Measurements from ENCODE around the gene TMX2.

DNA sequence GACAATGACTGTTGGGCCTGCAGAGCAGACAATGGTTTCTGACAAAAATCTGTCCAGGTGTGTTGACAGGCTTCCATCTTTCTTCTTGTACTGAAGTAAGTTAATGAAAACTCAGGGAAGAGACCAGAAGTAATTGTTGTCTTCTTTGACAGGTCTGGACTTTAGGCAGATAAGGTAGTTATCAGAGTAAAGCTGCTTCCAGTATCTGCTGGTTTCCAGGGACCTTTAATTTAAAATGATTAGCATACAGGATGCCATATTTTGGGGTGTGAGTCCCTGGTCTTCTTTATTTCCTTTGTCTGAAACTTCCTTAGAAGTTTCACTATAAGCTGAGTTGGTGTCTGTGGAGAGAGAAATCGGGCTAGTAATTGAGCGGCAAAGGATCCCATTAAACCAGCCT, 1.4 kb downstream of the TMX2 start:
- TF ChIP-seq GATA2 (IDR thresholded peaks at IDR 0.05; ENCODE audit: low read depth, low read length), result no peak
- TF ChIP-seq GATA3 (IDR thresholded peaks at IDR 0.05; ENCODE audit: low read depth, low read length), result no peak

Data from SH-SY5Y (cell line).